Bronchial epithelial cell (primary cell): ENCODE results near the gene MCM8. TPM values are rescaled to one million over a fixed set of nuclear protein-coding genes. Genes with fewer than 3 reads are reported as not detected.

Experiments
- DNase-seq: peaks from one replicate; pipeline ENCODE4 v3.0.0-alpha.2; 2010; ENCODE audit warnings: low read depth
- FAIRE-seq: peaks from 2 replicates; lab custom pipeline; 2011; peaks lifted over from hg19 to GRCh38; lab: Jason Lieb, UNC
- H3K27me3 ChIP-seq: 2 replicates; pipeline ENCODE4 v1.5.1; 2011; ENCODE audit warnings: low read length; ENCODE audit not compliant: control insufficient read depth, insufficient read depth
- H3K36me3 ChIP-seq: 2 replicates; pipeline ENCODE4 v1.5.1; 2011; ENCODE audit warnings: low read length; ENCODE audit not compliant: control insufficient read depth, insufficient read depth
- H3K4me3 ChIP-seq: 2 replicates; pipeline ENCODE4 v1.5.1; 2011; ENCODE audit warnings: mild to moderate bottlenecking, low read depth, low read length, control low read depth
- total RNA-seq: library from RNA; depleted of rRNA; stranded (reverse); fragments of >200 nt; gene quantifications from 2 replicates; pipeline ENCODE4 v1.2.1, GENCODE V29; 2014
- TF ChIP-seq, protein P1 (sequence below): IDR thresholded peaks from 2 replicates; pipeline ENCODE4 v1.5.1; 2011; ENCODE audit warnings: mild to moderate bottlenecking, moderate library complexity, low read length, control low read depth, inconsistent platforms; ENCODE audit not compliant: insufficient read depth, severe bottlenecking

Gene MCM8
- total RNA-seq, 1 donor from 2014 or later = 2.1 TPM

DNA sequence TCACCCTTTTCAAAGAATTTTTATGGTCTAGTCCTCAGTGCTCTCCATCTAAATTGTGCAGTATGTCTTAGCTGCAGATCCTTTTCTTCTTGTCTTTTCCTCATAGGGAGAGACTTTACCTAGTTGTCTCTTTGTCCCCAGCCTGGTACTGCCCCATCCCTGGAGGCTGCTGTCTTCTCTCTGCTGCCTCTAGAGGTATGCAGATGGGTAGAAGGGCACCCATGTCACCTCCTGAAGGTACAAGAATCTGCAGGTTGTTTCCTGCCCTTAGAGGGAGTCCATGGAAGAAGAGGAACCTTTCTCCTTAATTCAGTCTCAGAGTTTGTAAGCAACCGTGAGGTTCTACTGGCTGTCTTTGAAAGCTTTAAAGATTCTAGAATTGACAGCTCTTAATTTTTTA, 39.1 kb downstream of the MCM8 start:
- H3K36me3 ChIP-seq = no peaks in the 10 kb centered on the region
- TF ChIP-seq, protein P1, sequence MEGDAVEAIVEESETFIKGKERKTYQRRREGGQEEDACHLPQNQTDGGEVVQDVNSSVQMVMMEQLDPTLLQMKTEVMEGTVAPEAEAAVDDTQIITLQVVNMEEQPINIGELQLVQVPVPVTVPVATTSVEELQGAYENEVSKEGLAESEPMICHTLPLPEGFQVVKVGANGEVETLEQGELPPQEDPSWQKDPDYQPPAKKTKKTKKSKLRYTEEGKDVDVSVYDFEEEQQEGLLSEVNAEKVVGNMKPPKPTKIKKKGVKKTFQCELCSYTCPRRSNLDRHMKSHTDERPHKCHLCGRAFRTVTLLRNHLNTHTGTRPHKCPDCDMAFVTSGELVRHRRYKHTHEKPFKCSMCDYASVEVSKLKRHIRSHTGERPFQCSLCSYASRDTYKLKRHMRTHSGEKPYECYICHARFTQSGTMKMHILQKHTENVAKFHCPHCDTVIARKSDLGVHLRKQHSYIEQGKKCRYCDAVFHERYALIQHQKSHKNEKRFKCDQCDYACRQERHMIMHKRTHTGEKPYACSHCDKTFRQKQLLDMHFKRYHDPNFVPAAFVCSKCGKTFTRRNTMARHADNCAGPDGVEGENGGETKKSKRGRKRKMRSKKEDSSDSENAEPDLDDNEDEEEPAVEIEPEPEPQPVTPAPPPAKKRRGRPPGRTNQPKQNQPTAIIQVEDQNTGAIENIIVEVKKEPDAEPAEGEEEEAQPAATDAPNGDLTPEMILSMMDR = peak; percentile 18
- no peak for DNase-seq
- H3K27me3 ChIP-seq = no peaks in the 10 kb centered on the region
- no peak for FAIRE-seq
- H3K4me3 ChIP-seq = no peak overlapping the region

DNA sequence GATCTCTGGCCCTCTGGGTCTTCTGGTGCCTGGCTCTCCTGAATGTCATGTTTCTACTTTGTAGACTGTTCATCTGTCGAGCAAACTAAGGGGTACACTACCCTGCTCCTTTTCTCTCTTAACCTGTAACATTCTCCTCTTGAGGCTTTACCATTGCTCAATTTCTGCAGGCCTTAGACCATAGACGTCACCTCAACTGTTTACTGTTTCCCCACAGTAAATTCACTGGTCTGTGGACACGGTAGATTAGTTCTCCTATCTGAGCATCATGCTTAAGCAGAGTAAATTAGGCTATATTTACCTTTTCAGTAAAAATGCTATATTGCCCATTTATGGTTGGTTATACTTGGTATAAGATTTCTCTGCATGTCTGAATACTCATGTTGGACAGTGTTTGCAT, 40.5 kb downstream of the MCM8 start:
- Histone ChIP-seq H3K4me3 (no peak overlapping the region), H3K36me3 (peaks cover 3% of the 10 kb centered on the region), H3K27me3 (no peaks in the 10 kb centered on the region)
- TF ChIP-seq, protein P1 = no peak
- no peak for FAIRE-seq
- no peak for DNase-seq

DNA sequence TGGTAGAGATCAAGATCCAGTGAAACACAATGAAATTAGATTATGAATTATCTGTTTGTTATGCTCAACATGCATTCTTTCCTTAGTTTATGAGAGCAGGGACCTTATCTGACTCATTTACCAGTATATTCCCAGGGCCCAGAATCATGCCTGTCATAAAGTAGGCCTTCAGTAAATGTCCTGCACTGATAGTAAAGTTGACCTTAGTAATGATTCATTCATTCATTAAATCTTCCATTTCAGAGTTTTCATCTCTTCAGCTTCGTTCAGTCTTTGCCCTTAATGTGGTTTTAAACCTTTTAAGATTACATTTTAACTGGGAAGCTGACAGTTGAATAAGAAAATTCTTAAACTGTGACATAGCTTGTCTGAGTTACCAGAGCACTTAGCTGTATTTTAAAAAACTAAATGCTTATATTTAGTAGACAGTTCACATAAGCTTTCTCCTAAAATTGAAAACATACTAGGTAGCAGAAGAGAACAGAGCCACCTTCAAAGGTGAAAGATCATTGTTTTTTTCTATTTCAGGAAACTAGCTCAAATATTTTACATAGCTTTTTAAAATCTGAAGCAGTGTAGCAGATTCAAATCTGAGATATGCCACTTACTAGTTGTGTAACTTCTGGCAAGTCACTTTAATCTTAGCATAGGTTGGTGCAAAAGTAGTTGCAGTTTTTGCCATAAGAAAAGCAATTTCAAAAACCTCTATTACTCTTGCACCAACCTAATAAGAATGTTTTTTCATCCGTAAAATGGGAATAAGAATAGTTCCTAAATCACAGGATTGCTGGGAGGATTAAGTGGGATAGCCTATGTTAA, 41.4 kb downstream of the MCM8 start:
- FAIRE-seq (no peak), DNase-seq (no peak)
- TF ChIP-seq, protein P1 = no peak
- Histone ChIP-seq H3K4me3 (no peak overlapping the region), H3K36me3 (peaks cover 3% of the 10 kb centered on the region), H3K27me3 (no peaks in the 10 kb centered on the region)

DNA sequence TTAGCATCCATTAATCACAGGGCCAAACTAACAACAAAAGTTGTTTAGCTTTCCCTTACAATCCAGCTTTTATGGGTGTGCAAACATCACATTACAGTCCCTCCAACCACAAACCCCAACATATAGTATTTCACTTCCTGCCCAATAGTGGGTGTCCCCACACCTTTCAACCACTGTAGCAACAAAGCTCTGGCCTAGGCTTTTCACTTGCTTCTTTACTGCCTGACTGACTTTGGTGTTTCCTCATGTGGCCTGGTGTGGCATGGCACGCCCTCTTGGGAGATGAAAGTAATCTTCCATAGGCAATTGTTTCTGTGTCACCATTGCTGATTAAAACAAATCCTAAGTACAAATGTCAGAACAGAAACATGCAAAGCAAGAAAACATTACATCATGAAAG, 46.3 kb downstream of the MCM8 start:
- FAIRE-seq (peak; percentile 13), DNase-seq (no peak)
- TF ChIP-seq, protein P1 = no peak
- no peak overlapping the region for H3K4me3 ChIP-seq
- H3K27me3 ChIP-seq = no peaks in the 10 kb centered on the region
- peaks cover 3% of the 10 kb centered on the region for H3K36me3 ChIP-seq

DNA sequence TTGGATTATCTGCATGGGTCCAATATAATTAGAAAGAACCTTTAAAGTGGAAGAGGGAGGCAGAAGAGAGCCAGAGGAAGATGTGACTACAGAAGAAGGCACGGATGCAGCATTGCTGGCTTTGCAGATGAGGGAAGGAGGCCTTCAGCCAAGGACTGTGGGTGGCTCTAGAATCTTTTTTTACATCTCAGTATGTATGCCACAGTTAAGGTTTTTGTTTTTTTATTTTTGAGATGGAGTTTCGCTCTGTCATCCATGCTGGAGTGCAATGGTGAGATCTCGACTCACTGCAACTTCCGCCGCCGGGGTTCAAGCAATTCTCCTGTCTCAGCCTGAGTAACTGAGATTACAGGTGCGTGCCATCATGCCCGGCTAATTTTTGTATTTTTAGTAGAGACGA, 49.3 kb downstream of the MCM8 start:
- Histone ChIP-seq H3K27me3 (no peaks in the 10 kb centered on the region), H3K4me3 (no peak overlapping the region), H3K36me3 (peaks cover 3% of the 10 kb centered on the region)
- FAIRE-seq (no peak), DNase-seq (no peak)
- TF ChIP-seq, protein P1 = no peak
